Mesothelial cell of epicardium (in vitro differentiated cells): ENCODE data around the gene B4GALT1. TPM values are rescaled to one million over a fixed set of nuclear protein-coding genes. Genes with fewer than 3 reads are reported as not detected.

Experiments
- DNase-seq, 2 experiments: peaks; one replicate each; pipeline ENCODE4 v3.0.0; 2021; ENCODE audit warnings: low spot score in 2 of 2; ENCODE audit not compliant: unreplicated experiment in 2 of 2
- H3K27ac Mint-ChIP-seq: 2 replicates; pipeline ENCODE4 v1.8.0; 2021; ENCODE audit warnings: mixed read lengths
- H3K27me3 Mint-ChIP-seq: 2 replicates; pipeline ENCODE4 v1.8.0; 2021; ENCODE audit warnings: low read depth, mixed read lengths
- H3K36me3 Mint-ChIP-seq: 2 replicates; pipeline ENCODE4 v1.8.0; 2021; ENCODE audit warnings: mixed read lengths
- H3K4me1 Mint-ChIP-seq: 2 replicates; pipeline ENCODE4 v1.8.0; 2021; ENCODE audit warnings: mixed read lengths
- H3K4me3 Mint-ChIP-seq: 2 replicates; pipeline ENCODE4 v1.8.0; 2021; ENCODE audit warnings: mild to moderate bottlenecking, moderate library complexity, mixed read lengths
- H3K9me3 Mint-ChIP-seq: 2 replicates; pipeline ENCODE4 v1.8.0; 2021; ENCODE audit warnings: mixed read lengths
- CTCF ChIP-seq: fragments of 200-600 bp; sonication (generic); IDR thresholded peaks from one replicate; pipeline ENCODE4 v1.5.0; 2021; ENCODE audit warnings: antibody characterized with exemption; ENCODE audit not compliant: unreplicated experiment
- total RNA-seq: library from RNA; stranded (reverse); gene quantifications from 3 replicates; pipeline ENCODE4 v1.2.1, GENCODE V29; 2021

B4GALT1 gene
- total RNA-seq, 1 donor from 2014 or later, result 78.3 TPM

GRCh38 chr9:33129251-33129885 lies 37.8 kb downstream of the B4GALT1 start:
- Mint-ChIP-seq H3K27ac (peak overlapping the region; percentile 8), H3K4me1 (peaks cover 18% of the 10 kb centered on the region)

GRCh38 chr9:33128570-33128969 lies 38.6 kb downstream of the B4GALT1 start:
- no peak for TF ChIP-seq CTCF
- H3K27ac Mint-ChIP-seq, result no peak overlapping the region

More at GRCh38 chr9:33129251-33129885, 37.8 kb downstream of the B4GALT1 start:
- H3K4me3 Mint-ChIP-seq, result no peak overlapping the region
- no peaks in the 10 kb centered on the region for H3K27me3 Mint-ChIP-seq
- peaks cover 28% of the 10 kb centered on the region for H3K36me3 Mint-ChIP-seq
- H3K9me3 Mint-ChIP-seq, result no peaks in the 10 kb centered on the region
- DNase-seq, result no peak
- TF ChIP-seq CTCF, result no peak

GRCh38 chr9:33127881-33128280 lies 39.3 kb downstream of the B4GALT1 start:
- Mint-ChIP-seq H3K27me3 (no peaks in the 10 kb centered on the region), H3K36me3 (peaks cover 22% of the 10 kb centered on the region), H3K9me3 (no peaks in the 10 kb centered on the region), H3K4me3 (no peak overlapping the region), H3K4me1 (peaks cover 18% of the 10 kb centered on the region), H3K27ac (no peak overlapping the region)
- no peak for TF ChIP-seq CTCF
- DNase-seq, result no peak

More at GRCh38 chr9:33128570-33128969, 38.6 kb downstream of the B4GALT1 start:
- no peaks in the 10 kb centered on the region for H3K27me3 Mint-ChIP-seq
- H3K4me3 Mint-ChIP-seq, result no peak overlapping the region
- peaks cover 18% of the 10 kb centered on the region for H3K4me1 Mint-ChIP-seq
- DNase-seq, result no peak
- H3K36me3 Mint-ChIP-seq, result peaks cover 25% of the 10 kb centered on the region
- H3K9me3 Mint-ChIP-seq, result no peaks in the 10 kb centered on the region

- no peaks in the 10 kb centered on the region for H3K27me3 Mint-ChIP-seq
- H3K9me3 Mint-ChIP-seq, result no peaks in the 10 kb centered on the region
- no peak for DNase-seq
- peaks cover 11% of the 10 kb centered on the region for H3K4me1 Mint-ChIP-seq
- TF ChIP-seq CTCF, result no peak
- H3K4me3 Mint-ChIP-seq, result no peak overlapping the region
- no peak overlapping the region for H3K27ac Mint-ChIP-seq
- peaks cover 29% of the 10 kb centered on the region for H3K36me3 Mint-ChIP-seq
These were observed 41.0 kb downstream of the B4GALT1 start for GRCh38 chr9:33125871-33126823.

GRCh38 chr9:33125461-33125860 lies 41.7 kb downstream of the B4GALT1 start:
- H3K27ac Mint-ChIP-seq, result no peak overlapping the region
- H3K36me3 Mint-ChIP-seq, result peaks cover 28% of the 10 kb centered on the region
- no peak overlapping the region for H3K4me3 Mint-ChIP-seq
- no peak for DNase-seq
- peaks cover 14% of the 10 kb centered on the region for H3K4me1 Mint-ChIP-seq
- H3K9me3 Mint-ChIP-seq, result no peaks in the 10 kb centered on the region
- H3K27me3 Mint-ChIP-seq, result no peaks in the 10 kb centered on the region
- no peak for TF ChIP-seq CTCF
